NB4 (cell line): ENCODE data around the gene THSD4.

Source experiments
- CTCF ChIP-seq: IDR thresholded peaks from one replicate; pipeline ENCODE4 v1.5.1; 2012; ENCODE audit warnings: low read depth, low read length
- MYC ChIP-seq: IDR thresholded peaks from 2 replicates; pipeline ENCODE4 v1.6.1; 2011; ENCODE audit warnings: low read depth, low read length
- POLR2A ChIP-seq: IDR thresholded peaks from 2 replicates; pipeline ENCODE4 v1.6.1; 2011; ENCODE audit warnings: mild to moderate bottlenecking; ENCODE audit not compliant: insufficient read length; ENCODE audit errors: extremely low read depth
- TF ChIP-seq, protein P1 (sequence below): IDR thresholded peaks from 2 replicates; pipeline ENCODE4 v1.6.1; 2011; ENCODE audit warnings: low read depth, low read length

DNA sequence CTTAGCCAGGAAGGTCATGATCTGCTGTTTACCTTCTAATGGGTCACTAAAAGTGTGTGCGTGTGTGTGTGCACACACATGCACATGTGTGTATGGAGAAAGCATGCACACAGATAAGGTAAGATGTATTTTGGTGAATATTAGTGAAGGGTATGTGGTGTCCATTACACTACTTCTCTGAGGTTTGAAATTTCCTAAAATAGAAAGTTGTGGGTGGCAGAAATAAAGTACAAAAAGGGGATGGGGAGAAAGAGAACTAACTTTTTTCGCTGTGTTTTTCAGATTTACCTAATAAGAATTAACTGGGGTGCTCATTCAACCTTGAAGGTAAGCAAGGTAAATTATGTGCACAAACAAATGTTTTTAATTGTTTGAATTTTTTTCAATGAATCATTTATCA lies 670.7 kb downstream of the THSD4 start:
- TF ChIP-seq CTCF (no peak), POLR2A (no peak), MYC (no peak)
- TF ChIP-seq, protein P1, sequence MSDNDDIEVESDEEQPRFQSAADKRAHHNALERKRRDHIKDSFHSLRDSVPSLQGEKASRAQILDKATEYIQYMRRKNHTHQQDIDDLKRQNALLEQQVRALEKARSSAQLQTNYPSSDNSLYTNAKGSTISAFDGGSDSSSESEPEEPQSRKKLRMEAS, result no peak
